Kidney epithelial cell (primary cell): ENCODE results near the gene R3HCC1L. TPM values are rescaled to one million over a fixed set of nuclear protein-coding genes. Genes with fewer than 3 reads are reported as not detected.

Experiments
- DNase-seq: peaks from one replicate; pipeline ENCODE4 v3.0.0-alpha.2; 2010; ENCODE audit warnings: low read depth
- H3K27me3 ChIP-seq: 2 replicates; pipeline ENCODE4 v1.6.0; 2011; ENCODE audit warnings: low read length; ENCODE audit not compliant: control insufficient read depth, insufficient read depth
- H3K36me3 ChIP-seq: 2 replicates; pipeline ENCODE4 v1.5.1; 2011; ENCODE audit warnings: low read length; ENCODE audit not compliant: control insufficient read depth, insufficient read depth
- H3K4me3 ChIP-seq: 2 replicates; pipeline ENCODE4 v1.5.1; 2011; ENCODE audit warnings: low read depth, mild to moderate bottlenecking, control low read depth, low read length
- CTCF ChIP-seq: IDR thresholded peaks from 2 replicates; pipeline ENCODE4 v1.5.1; 2011; ENCODE audit warnings: mild to moderate bottlenecking, moderate library complexity, low read length, control low read depth, inconsistent platforms; ENCODE audit not compliant: insufficient read depth, poor library complexity, severe bottlenecking
- total RNA-seq: library from RNA; depleted of rRNA; stranded (reverse); fragments of >200 nt; gene quantifications from 2 replicates; pipeline ENCODE4 v1.2.3, GENCODE V29; 2015

Gene R3HCC1L
- total RNA-seq, 1 donor from 2014 or later, result 10.7 TPM

- DNase-seq, result no peak
Measured at GRCh38 chr10:98101366-98101765, 33.1 kb upstream of the R3HCC1L start.

GRCh38 chr10:98104125-98104524, 30.3 kb upstream of the R3HCC1L start:
- DNase-seq, result no peak
- Histone ChIP-seq H3K27me3 (no peaks in the 10 kb centered on the region), H3K36me3 (no peaks in the 10 kb centered on the region), H3K4me3 (no peak overlapping the region)
- no peak for TF ChIP-seq CTCF

More at GRCh38 chr10:98101366-98101765, 33.1 kb upstream of the R3HCC1L start:
- Histone ChIP-seq H3K27me3 (peaks cover 8% of the 10 kb centered on the region), H3K4me3 (no peak overlapping the region), H3K36me3 (no peaks in the 10 kb centered on the region)
- TF ChIP-seq CTCF, result no peak

- no peak for DNase-seq
- H3K27me3 ChIP-seq, result no peaks in the 10 kb centered on the region
Measured at GRCh38 chr10:98106531-98106930, 27.9 kb upstream of the R3HCC1L start.

DNA sequence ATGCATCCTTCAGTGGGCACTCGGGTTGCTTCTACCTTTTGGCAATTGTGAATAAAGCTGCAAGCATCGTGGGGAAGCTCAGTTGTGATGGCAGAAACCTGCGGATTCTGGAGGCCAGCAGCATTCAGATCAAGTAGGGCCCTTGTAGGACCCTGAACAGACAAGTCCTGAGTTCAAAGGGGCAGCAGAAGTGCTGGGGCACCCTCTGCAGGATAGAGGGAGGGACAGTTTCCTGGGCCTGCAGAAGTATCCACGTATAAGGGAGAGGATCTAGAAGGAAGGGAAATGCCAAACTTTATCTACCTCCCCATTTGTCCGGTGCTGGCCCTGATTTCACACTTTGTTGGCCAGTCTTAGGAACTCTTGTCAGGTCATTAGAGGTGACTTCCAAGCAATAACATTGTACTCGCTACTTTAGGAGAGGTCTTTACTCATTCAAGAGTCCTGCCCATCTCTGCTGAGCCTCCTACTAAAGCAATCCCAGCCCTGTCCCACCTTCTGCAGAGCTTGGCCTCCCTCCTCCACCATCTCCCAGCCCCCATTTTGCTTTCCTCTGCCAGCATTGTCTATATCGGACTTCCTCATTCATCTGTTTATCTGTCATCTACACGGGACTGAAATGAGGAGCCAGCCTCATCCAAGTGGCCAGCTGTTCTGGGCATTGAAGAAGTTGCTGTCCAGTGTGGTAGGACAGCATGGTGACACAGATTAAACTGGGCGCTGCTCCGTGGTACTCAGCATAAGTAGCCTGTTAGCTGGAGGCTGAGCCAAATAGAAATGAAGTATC, 26.6 kb upstream of the R3HCC1L start:
- Histone ChIP-seq H3K4me3 (no peak overlapping the region), H3K27me3 (no peaks in the 10 kb centered on the region), H3K36me3 (no peaks in the 10 kb centered on the region)
- no peak for DNase-seq
- no peak for TF ChIP-seq CTCF

More at GRCh38 chr10:98106531-98106930, 27.9 kb upstream of the R3HCC1L start:
- Histone ChIP-seq H3K36me3 (no peaks in the 10 kb centered on the region), H3K4me3 (no peak overlapping the region)
- no peak for TF ChIP-seq CTCF

DNA sequence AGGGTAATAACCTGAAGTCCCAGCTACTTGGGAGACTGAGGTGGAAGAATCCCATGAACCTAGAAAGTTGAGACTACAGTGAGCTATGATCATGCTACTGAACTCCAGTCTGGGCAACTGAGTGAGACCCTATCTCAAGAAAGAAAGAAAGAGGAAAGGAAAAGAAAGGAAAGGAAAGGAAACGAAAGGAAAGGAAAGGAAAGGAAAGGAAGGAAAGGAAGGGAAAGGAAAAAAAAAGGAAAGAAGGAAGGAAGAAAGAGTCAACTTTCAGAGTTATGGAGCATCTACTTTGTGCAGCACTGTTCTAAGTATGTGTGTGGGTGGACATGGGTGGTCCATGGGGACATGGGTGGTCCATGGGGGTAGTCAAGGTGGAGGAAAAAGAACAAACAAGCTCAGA, 24.1 kb upstream of the R3HCC1L start:
- Histone ChIP-seq H3K36me3 (no peaks in the 10 kb centered on the region), H3K27me3 (no peaks in the 10 kb centered on the region), H3K4me3 (no peak overlapping the region)
- DNase-seq, result no peak
- TF ChIP-seq CTCF, result no peak
